ENCODE data around the gene GLO1. TPM values are rescaled to one million over a fixed set of nuclear protein-coding genes. Genes with fewer than 3 reads are reported as not detected.
A peak's percentile ranks its signal among the peaks of the same experiment; 100 is the strongest.

The GLO1 gene
- total RNA-seq, 2 donors from 2014 or later = 22.7 to 42.3 TPM

- no peaks in the 10 kb centered on the region for H3K27me3 ChIP-seq
- TF ChIP-seq CTCF (IDR thresholded peaks at IDR 0.05) = no peak
- TF ChIP-seq POLR2A (IDR thresholded peaks at IDR 0.05) = no peak
- H3K36me3 ChIP-seq (replicated peaks in 1 of 2; ENCODE audit: insufficient read depth in 1 of 2, low read depth in 2 of 2) = no peaks in the 10 kb centered on the region
- ATAC-seq (no peak), DNase-seq (no peak)
- H3K9me3 ChIP-seq = no peaks in the 10 kb centered on the region
- intact Hi-C loops (cut with DNase I) = no loop called here
- WGBS, 2 donors = 56% methylated on average over 1 of the region's 1 CpG
- H3K4me1 ChIP-seq = no peaks in the 10 kb centered on the region
- H3K4me3 ChIP-seq = no peak overlapping the region
- H3K27ac ChIP-seq = no peak overlapping the region
Observed at GRCh38 chr6:38695933-38696332, 7.0 kb downstream of the GLO1 start.

GRCh38 chr6:38695227-38695900, 7.6 kb downstream of the GLO1 start:
- DNase-seq = no peak

GRCh38 chr6:38688579-38689087, 14.3 kb downstream of the GLO1 start:
- DNase-seq (peak in 1 of 4 donors; percentile 52), ATAC-seq (no peak)
- Histone ChIP-seq H3K27me3 (no peaks in the 10 kb centered on the region), H3K4me3 (no peak overlapping the region), H3K9me3 (no peaks in the 10 kb centered on the region), H3K27ac (no peak overlapping the region), H3K36me3 (replicated peaks in 1 of 2; ENCODE audit: insufficient read depth in 1 of 2, low read depth in 2 of 2) (no peaks in the 10 kb centered on the region), H3K4me1 (peaks cover 14% of the 10 kb centered on the region)
- TF ChIP-seq POLR2A (IDR thresholded peaks at IDR 0.05) (no peak), CTCF (IDR thresholded peaks at IDR 0.05) (no peak)
- 62 to 89% methylated on average over 6 of the region's 6 CpGs for WGBS, 2 donors
- intact Hi-C loops (cut with DNase I) = no loop called here

More at GRCh38 chr6:38695227-38695900, 7.6 kb downstream of the GLO1 start:
- Histone ChIP-seq H3K27me3 (no peaks in the 10 kb centered on the region), H3K9me3 (no peaks in the 10 kb centered on the region), H3K27ac (no peak overlapping the region), H3K4me3 (no peak overlapping the region), H3K4me1 (no peaks in the 10 kb centered on the region), H3K36me3 (replicated peaks in 1 of 2; ENCODE audit: insufficient read depth in 1 of 2, low read depth in 2 of 2) (no peaks in the 10 kb centered on the region)
- no peak for ATAC-seq
- TF ChIP-seq POLR2A (IDR thresholded peaks at IDR 0.05) (no peak), CTCF (IDR thresholded peaks at IDR 0.05) (no peak)
- intact Hi-C loops (cut with DNase I) = no loop called here
- 98 to 99% methylated on average over 2 of the region's 2 CpGs for WGBS, 2 donors

GRCh38 chr6:38687549-38687948, 15.4 kb downstream of the GLO1 start:
- intact Hi-C loops (cut with DNase I) = no loop called here
- Histone ChIP-seq H3K4me1 (peaks cover 14% of the 10 kb centered on the region), H3K36me3 (replicated peaks in 1 of 2; ENCODE audit: insufficient read depth in 1 of 2, low read depth in 2 of 2) (peaks cover 0 to 4% of the 10 kb centered on the region in 2 donors), H3K4me3 (no peak overlapping the region), H3K27me3 (no peaks in the 10 kb centered on the region), H3K9me3 (no peaks in the 10 kb centered on the region), H3K27ac (no peak overlapping the region)
- ATAC-seq (no peak), DNase-seq (no peak)
- TF ChIP-seq POLR2A (IDR thresholded peaks at IDR 0.05) = no peak
- no peak for TF ChIP-seq CTCF (IDR thresholded peaks at IDR 0.05)
- 91 to 96% methylated on average over 1 of the region's 1 CpG for WGBS, 2 donors

- Histone ChIP-seq H3K9me3 (no peaks in the 10 kb centered on the region), H3K36me3 (replicated peaks in 1 of 2; ENCODE audit: insufficient read depth in 1 of 2, low read depth in 2 of 2) (peaks cover 0 to 4% of the 10 kb centered on the region in 2 donors), H3K4me3 (no peak overlapping the region), H3K27ac (no peak overlapping the region), H3K27me3 (no peaks in the 10 kb centered on the region), H3K4me1 (peaks cover 14% of the 10 kb centered on the region)
- 57 to 62% methylated on average over 2 of the region's 2 CpGs for WGBS, 2 donors
- TF ChIP-seq POLR2A (IDR thresholded peaks at IDR 0.05) (no peak), CTCF (IDR thresholded peaks at IDR 0.05) (no peak)
- intact Hi-C loops (cut with DNase I) = no loop called here
- no peak for DNase-seq
- ATAC-seq = no peak
Observed at GRCh38 chr6:38687043-38687353, 15.9 kb downstream of the GLO1 start.

Measured in body of pancreas (tissue), 4 donors.